ENCODE results near the gene ZNF513.

DNA sequence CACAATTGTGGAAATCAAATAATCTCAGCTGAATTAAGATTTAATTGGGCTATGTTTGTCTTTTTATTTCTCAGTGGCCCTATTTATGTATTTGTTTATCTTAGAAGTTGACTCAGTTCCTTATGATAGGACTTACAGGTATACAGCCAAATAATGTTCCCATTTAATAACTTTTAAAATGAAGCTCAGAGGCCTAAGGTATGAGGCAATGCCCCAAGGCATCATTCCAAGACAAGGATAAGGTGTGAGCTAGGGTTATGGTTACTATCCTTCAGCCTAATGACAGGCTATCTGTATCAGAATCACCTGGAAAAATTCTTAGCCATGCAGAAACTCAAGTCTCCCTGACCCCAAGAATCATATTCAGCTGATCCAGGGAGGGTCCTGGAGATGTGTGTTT lies 40.5 kb upstream of the ZNF513 start:
- TF ChIP-seq, protein P1, sequence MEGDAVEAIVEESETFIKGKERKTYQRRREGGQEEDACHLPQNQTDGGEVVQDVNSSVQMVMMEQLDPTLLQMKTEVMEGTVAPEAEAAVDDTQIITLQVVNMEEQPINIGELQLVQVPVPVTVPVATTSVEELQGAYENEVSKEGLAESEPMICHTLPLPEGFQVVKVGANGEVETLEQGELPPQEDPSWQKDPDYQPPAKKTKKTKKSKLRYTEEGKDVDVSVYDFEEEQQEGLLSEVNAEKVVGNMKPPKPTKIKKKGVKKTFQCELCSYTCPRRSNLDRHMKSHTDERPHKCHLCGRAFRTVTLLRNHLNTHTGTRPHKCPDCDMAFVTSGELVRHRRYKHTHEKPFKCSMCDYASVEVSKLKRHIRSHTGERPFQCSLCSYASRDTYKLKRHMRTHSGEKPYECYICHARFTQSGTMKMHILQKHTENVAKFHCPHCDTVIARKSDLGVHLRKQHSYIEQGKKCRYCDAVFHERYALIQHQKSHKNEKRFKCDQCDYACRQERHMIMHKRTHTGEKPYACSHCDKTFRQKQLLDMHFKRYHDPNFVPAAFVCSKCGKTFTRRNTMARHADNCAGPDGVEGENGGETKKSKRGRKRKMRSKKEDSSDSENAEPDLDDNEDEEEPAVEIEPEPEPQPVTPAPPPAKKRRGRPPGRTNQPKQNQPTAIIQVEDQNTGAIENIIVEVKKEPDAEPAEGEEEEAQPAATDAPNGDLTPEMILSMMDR (IDR thresholded peaks at IDR 0.05), result no peak
- TF ChIP-seq POLR2A (IDR thresholded peaks at IDR 0.05), result no peak

All from esophagus squamous epithelium (tissue), 4 donors.